ENCODE data around the gene FRMPD1. TPM values are rescaled to one million over a fixed set of nuclear protein-coding genes. Genes with fewer than 3 reads are reported as not detected.

Gene FRMPD1
- total and polyA plus RNA-seq, 11 donors = 0.03 to 1.9 (median 0.75) TPM

DNA sequence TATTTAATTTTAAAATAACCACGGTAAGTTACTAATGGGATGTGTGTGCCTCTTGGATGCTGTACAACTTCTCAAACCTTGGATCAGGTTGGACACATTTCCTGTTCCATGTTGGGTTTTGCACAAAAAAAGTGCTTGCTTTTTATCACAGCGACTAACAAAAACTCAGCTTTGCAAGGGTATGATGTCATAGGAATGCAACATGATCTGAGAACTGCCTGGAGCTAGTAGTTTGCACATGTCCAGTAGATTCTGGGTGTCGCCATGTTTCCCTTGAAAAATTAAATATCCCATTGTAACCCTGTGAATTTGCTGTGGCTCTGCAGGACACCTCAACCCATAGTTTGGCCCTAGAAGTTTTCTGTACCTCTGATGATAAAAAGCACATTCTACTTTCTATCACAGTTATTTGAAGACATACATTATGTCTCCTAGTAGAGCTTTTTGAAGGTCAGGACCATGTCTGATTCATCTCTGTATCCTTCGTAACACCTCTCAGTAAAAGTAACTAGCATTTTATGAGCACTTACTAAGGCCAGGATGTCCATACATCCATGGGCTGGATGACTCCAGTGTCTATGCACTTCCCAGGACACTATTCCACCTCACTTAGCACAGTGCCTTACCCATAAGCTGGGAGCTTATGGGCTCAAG is 11.5 kb upstream of the FRMPD1 start:
- Histone ChIP-seq H3K27me3 (peaks cover 0 to 10% (median 0%) of the 10 kb centered on the region in 9 donors), H3K4me3 (no peak overlapping the region), H3K9me3 (no peaks in the 10 kb centered on the region), H3K36me3 (no peaks in the 10 kb centered on the region), H3K27ac (no peak overlapping the region), H3K4me1 (no peaks in the 10 kb centered on the region)
- TF ChIP-seq, protein P1, sequence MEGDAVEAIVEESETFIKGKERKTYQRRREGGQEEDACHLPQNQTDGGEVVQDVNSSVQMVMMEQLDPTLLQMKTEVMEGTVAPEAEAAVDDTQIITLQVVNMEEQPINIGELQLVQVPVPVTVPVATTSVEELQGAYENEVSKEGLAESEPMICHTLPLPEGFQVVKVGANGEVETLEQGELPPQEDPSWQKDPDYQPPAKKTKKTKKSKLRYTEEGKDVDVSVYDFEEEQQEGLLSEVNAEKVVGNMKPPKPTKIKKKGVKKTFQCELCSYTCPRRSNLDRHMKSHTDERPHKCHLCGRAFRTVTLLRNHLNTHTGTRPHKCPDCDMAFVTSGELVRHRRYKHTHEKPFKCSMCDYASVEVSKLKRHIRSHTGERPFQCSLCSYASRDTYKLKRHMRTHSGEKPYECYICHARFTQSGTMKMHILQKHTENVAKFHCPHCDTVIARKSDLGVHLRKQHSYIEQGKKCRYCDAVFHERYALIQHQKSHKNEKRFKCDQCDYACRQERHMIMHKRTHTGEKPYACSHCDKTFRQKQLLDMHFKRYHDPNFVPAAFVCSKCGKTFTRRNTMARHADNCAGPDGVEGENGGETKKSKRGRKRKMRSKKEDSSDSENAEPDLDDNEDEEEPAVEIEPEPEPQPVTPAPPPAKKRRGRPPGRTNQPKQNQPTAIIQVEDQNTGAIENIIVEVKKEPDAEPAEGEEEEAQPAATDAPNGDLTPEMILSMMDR (IDR thresholded peaks at IDR 0.05) = no peak
- no peak for TF ChIP-seq POLR2A (IDR thresholded peaks at IDR 0.05)
- intact Hi-C loops (cut with DNase I) = no loop called here
- DNase-seq (no peak), ATAC-seq (no peak)
- 69 to 81% (median 73%) methylated on average over 4 of the region's 4 CpGs for WGBS, 4 donors

DNA sequence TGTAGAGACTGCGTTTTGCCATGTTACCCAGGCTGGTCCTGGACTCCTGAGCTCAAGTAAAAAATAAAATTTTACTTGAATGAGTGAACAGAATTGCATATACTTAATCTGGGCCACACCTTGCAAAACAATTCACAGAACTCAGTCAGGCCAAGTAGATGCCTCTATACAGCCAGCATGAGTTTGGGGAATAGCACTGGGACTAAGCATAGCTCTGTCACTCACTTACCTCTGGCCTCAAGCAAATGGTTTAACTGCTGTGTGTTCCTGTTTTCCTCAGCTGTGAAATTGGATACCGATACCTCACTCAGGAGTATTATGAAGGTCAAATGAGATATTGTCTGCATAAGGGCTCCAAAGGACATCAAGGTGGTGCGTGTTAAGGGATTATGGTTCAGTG is 10.9 kb upstream of the FRMPD1 start:
- ATAC-seq = no peak
- intact Hi-C loops (cut with DNase I) = no loop called here
- H3K4me1 ChIP-seq = no peaks in the 10 kb centered on the region
- H3K27ac ChIP-seq = no peak overlapping the region
- DNase-seq = no peak
- no peaks in the 10 kb centered on the region for H3K36me3 ChIP-seq
- TF ChIP-seq, protein P1 (IDR thresholded peaks at IDR 0.05) = no peak
- no peak for TF ChIP-seq POLR2A (IDR thresholded peaks at IDR 0.05)
- H3K27me3 ChIP-seq = peaks cover 0 to 10% (median 0%) of the 10 kb centered on the region in 9 donors
- H3K9me3 ChIP-seq = no peaks in the 10 kb centered on the region
- no peak overlapping the region for H3K4me3 ChIP-seq
- WGBS, 4 donors = 75 to 87% (median 84%) methylated on average over 3 of the region's 3 CpGs

DNA sequence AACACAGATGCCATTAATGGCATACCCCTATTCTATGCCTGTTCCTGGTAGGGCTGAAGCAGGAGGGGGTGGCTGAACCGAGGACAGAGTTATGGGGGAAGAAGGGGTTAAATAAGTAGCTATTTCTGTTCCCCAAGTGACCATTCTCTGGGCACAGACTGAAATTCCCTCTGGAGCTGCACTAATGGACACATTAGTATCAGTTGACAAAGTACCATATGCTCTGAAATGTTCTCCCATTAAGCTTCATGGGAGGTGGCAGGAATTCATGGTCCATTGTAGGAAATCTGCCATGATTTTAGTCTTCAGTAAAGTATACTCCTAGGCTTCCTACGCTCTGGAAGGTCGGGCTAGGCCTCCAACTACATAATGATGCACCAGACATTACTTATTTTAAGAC is 10.5 kb upstream of the FRMPD1 start:
- WGBS, 4 donors = 62 to 72% (median 66%) methylated on average over 3 of the region's 3 CpGs
- Histone ChIP-seq H3K27ac (no peak overlapping the region), H3K36me3 (no peaks in the 10 kb centered on the region), H3K27me3 (peaks cover 0 to 10% (median 0%) of the 10 kb centered on the region in 9 donors), H3K9me3 (no peaks in the 10 kb centered on the region), H3K4me3 (no peak overlapping the region), H3K4me1 (peaks cover 0 to 2% (median 0%) of the 10 kb centered on the region in 12 donors)
- TF ChIP-seq POLR2A (IDR thresholded peaks at IDR 0.05) = no peak
- TF ChIP-seq, protein P1 (IDR thresholded peaks at IDR 0.05) = no peak
- DNase-seq (no peak), ATAC-seq (no peak)
- intact Hi-C loops (cut with DNase I) = no loop called here

DNA sequence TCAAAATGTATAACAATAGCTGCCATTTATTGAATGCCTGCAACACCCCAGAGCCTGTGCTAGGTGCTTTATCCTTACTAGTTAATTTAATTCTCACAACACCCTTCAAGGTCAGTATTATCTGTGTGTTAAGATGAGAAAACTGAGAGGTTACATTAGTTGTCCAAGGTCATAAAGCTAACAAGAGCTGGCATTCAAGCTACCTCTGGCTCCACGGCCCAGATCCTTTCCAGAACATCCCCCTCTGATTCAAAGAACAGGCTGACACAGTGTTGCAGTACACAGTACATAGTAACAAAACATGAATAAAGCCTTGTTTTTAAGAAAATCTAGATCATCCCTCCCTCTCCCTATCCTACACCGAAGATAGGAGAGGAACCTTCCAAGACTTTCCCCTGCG is 9.4 kb upstream of the FRMPD1 start:
- Histone ChIP-seq H3K9me3 (no peaks in the 10 kb centered on the region), H3K27ac (no peak overlapping the region), H3K4me3 (no peak overlapping the region), H3K4me1 (peaks cover 0 to 11% (median 0%) of the 10 kb centered on the region in 12 donors), H3K27me3 (peaks cover 0 to 14% (median 0%) of the 10 kb centered on the region in 9 donors), H3K36me3 (no peaks in the 10 kb centered on the region)
- 58 to 71% (median 62%) methylated on average over 3 of the region's 3 CpGs for WGBS, 4 donors
- TF ChIP-seq, protein P1 (IDR thresholded peaks at IDR 0.05) = no peak
- no peak for TF ChIP-seq POLR2A (IDR thresholded peaks at IDR 0.05)
- no peak for ATAC-seq
- no peak for DNase-seq
- intact Hi-C loops (cut with DNase I) = no loop called here

All from heart left ventricle (tissue), 16 donors.